Activated B cell treated with CpG ODN at 0.5 μM for 24 hours (primary cell): ENCODE data around the gene KCNJ6. TPM values are rescaled to one million over a fixed set of nuclear protein-coding genes. Genes with fewer than 3 reads are reported as not detected.

Experiments used
- ATAC-seq: fragments of 200-7000 bp; cut with Tn5 transposase; one replicate; pipeline ENCODE4 v1.10.0; 2021; ENCODE audit warnings: low read depth, mild to moderate bottlenecking, moderate library complexity
- CTCF ChIA-PET: fragments of 350-600 bp; sonication (Branson Sonifier 250); formaldehyde crosslinking; loops from one replicate; lab custom pipeline; 2021; ENCODE audit warnings: antibody characterized with exemption; lab: Charles Lee
- POLR2A ChIA-PET: fragments of 350-600 bp; sonication (Branson Sonifier 250); formaldehyde crosslinking; loops from one replicate; lab custom pipeline; 2021; ENCODE audit warnings: antibody characterized with exemption; lab: Charles Lee
- DNase-seq: peaks from one replicate; pipeline ENCODE4 v3.0.0; 2022
- H3K27ac Mint-ChIP-seq: one replicate; pipeline ENCODE4 v1.8.0; 2020; ENCODE audit warnings: mixed read lengths
- H3K27me3 Mint-ChIP-seq: one replicate; pipeline ENCODE4 v1.8.0; 2021; ENCODE audit warnings: mixed read lengths
- H3K36me3 Mint-ChIP-seq: one replicate; pipeline ENCODE4 v1.8.0; 2021; ENCODE audit warnings: low read depth, mixed read lengths
- H3K4me1 Mint-ChIP-seq: one replicate; pipeline ENCODE4 v1.8.0; 2021; ENCODE audit warnings: mixed read lengths
- H3K4me3 Mint-ChIP-seq: one replicate; pipeline ENCODE4 v1.8.0; 2020; ENCODE audit warnings: mild to moderate bottlenecking, mixed read lengths
- H3K9me3 Mint-ChIP-seq: one replicate; pipeline ENCODE4 v1.8.0; 2020; ENCODE audit warnings: mixed read lengths
- intact Hi-C: fragments of 100-400 bp; cut with micrococcal nuclease; formaldehyde crosslinking; loops from one replicate; pipeline ENCODE4 v1.15.1; 2024
- total RNA-seq: library from RNA; stranded (reverse); gene quantifications from 2 replicates; pipeline ENCODE4 v1.2.3, GENCODE V29; 2022
- TF ChIP-seq, protein P1 (sequence below): fragments of 200-600 bp; IDR thresholded peaks from one replicate; pipeline ENCODE4 v1.8.0; 2022; ENCODE audit warnings: antibody characterized with exemption, mild to moderate bottlenecking

KCNJ6 gene
- total RNA-seq, 1 donor from 2014 or later: not detected

DNA sequence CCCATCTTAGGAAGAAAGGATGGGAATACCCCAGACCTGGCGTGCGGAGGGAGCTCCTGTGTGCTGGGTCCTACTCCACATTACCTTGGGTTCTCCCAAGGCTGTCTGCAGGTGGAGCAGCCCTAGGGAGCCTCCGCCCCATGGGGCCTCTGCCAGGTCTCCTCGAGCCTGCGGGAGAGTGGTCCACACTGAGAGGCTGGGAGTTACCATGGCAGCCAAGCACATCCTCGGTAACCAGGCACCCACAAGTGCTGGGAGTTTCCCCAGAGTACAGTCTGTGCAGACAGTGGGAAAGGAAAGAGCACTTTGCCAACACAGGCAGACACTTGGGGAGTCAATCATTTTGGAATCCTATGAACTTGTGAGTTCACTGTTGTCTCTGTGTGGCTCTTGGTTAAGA, 300.3 kb downstream of the KCNJ6 start:
- POLR2A ChIA-PET: no interaction called here
- TF ChIP-seq, protein P1, sequence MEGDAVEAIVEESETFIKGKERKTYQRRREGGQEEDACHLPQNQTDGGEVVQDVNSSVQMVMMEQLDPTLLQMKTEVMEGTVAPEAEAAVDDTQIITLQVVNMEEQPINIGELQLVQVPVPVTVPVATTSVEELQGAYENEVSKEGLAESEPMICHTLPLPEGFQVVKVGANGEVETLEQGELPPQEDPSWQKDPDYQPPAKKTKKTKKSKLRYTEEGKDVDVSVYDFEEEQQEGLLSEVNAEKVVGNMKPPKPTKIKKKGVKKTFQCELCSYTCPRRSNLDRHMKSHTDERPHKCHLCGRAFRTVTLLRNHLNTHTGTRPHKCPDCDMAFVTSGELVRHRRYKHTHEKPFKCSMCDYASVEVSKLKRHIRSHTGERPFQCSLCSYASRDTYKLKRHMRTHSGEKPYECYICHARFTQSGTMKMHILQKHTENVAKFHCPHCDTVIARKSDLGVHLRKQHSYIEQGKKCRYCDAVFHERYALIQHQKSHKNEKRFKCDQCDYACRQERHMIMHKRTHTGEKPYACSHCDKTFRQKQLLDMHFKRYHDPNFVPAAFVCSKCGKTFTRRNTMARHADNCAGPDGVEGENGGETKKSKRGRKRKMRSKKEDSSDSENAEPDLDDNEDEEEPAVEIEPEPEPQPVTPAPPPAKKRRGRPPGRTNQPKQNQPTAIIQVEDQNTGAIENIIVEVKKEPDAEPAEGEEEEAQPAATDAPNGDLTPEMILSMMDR: no peak
- Mint-ChIP-seq H3K27me3 (peaks cover 16% of the 10 kb centered on the region), H3K27ac (no peak overlapping the region), H3K9me3 (no peaks in the 10 kb centered on the region), H3K36me3 (no peaks in the 10 kb centered on the region), H3K4me3 (no peak overlapping the region), H3K4me1 (no peaks in the 10 kb centered on the region)
- no peak for ATAC-seq
- CTCF ChIA-PET: no interaction called here
- intact Hi-C loops: no loop called here
- no peak for DNase-seq

DNA sequence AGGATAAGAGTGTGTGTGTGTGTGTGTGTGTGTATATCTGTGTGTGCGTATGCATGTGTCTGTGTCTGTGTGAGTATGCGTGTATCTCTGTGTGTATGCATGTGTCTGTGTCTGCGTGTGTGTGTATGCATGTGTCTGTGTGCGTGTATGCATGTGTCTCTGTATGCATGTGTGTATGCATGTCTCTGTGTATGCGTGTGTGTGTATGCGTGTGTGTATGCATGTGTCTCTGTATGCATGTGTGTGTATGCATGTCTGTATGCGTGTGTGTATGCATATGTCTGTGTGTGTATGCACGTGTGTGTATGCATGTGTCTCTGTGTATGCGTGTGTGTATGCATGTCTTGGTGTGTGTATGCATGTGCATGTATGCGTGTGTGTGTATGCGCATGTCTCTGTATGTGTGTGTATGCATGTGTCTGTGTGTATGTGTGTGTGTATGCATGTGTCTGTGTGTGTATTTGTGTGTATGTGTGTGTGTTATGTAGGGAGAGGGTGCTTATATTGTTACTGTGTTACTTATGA, 301.8 kb downstream of the KCNJ6 start:
- H3K4me3 Mint-ChIP-seq: no peak overlapping the region
- peaks cover 20% of the 10 kb centered on the region for H3K27me3 Mint-ChIP-seq
- ChIA-PET CTCF (no interaction called here), POLR2A (no interaction called here)
- no peak overlapping the region for H3K27ac Mint-ChIP-seq
- intact Hi-C loops: no loop called here
- H3K36me3 Mint-ChIP-seq: no peaks in the 10 kb centered on the region
- DNase-seq: no peak
- no peaks in the 10 kb centered on the region for H3K9me3 Mint-ChIP-seq
- ATAC-seq: no peak
- TF ChIP-seq, protein P1: no peak
- no peaks in the 10 kb centered on the region for H3K4me1 Mint-ChIP-seq

DNA sequence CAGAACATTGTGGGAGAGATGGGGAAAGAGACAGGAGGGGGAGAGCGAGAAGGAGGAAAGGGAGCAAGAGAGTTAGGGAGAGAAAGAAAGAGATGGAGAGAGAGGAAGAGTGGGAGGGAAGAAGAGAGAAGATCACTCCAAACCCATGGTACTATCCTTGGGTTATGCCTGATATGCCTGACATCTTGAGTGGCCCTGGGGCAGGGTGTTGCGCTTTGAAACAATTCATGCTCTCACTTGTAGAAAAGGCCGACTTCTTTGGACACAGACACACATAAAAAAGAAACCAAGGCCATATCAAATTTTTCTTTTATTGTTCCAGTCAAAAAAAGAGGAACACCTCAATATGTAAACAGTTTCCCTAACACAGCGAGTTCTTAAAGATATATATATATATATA, 309.2 kb downstream of the KCNJ6 start:
- intact Hi-C loops: no loop called here
- POLR2A ChIA-PET: no interaction called here
- DNase-seq: no peak
- H3K4me3 Mint-ChIP-seq: no peak overlapping the region
- peaks cover 22% of the 10 kb centered on the region for H3K27me3 Mint-ChIP-seq
- H3K9me3 Mint-ChIP-seq: no peaks in the 10 kb centered on the region
- H3K27ac Mint-ChIP-seq: no peak overlapping the region
- H3K36me3 Mint-ChIP-seq: no peaks in the 10 kb centered on the region
- CTCF ChIA-PET: no interaction called here
- ATAC-seq: no peak
- TF ChIP-seq, protein P1: no peak
- H3K4me1 Mint-ChIP-seq: no peaks in the 10 kb centered on the region

GRCh38 chr21:37606549-37606948, 309.7 kb downstream of the KCNJ6 start:
- TF ChIP-seq, protein P1: no peak
- ChIA-PET CTCF (no interaction called here), POLR2A (no interaction called here)
- no peaks in the 10 kb centered on the region for H3K9me3 Mint-ChIP-seq
- no peak overlapping the region for H3K27ac Mint-ChIP-seq
- peaks cover 22% of the 10 kb centered on the region for H3K27me3 Mint-ChIP-seq
- no peak overlapping the region for H3K4me3 Mint-ChIP-seq
- intact Hi-C loops: no loop called here
- ATAC-seq (no peak), DNase-seq (no peak)
- no peaks in the 10 kb centered on the region for H3K4me1 Mint-ChIP-seq
- no peaks in the 10 kb centered on the region for H3K36me3 Mint-ChIP-seq

DNA sequence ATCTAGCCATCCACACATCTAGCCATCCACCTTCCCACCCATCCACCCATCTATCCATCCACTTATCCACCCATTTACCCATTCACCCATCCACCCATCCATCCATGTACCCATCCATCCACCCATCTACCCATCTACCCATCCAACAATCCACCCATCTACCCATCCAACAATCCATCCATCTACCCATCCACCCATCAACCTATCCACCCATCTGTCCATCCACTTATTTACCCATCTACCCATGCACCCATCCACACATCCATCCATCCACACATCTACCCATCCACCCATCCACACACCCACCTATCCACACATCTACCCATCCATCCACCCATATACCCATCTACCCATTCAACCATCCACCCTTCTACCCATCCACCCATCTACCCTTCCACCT, 311.3 kb downstream of the KCNJ6 start:
- DNase-seq (no peak), ATAC-seq (no peak)
- Mint-ChIP-seq H3K4me1 (no peaks in the 10 kb centered on the region), H3K9me3 (no peaks in the 10 kb centered on the region), H3K27me3 (peaks cover 21% of the 10 kb centered on the region), H3K36me3 (no peaks in the 10 kb centered on the region), H3K4me3 (no peak overlapping the region), H3K27ac (no peak overlapping the region)
- intact Hi-C loops: no loop called here
- POLR2A ChIA-PET: no interaction called here
- TF ChIP-seq, protein P1: no peak
- CTCF ChIA-PET: no interaction called here
